Activated T-cell treated with anti-CD3 and anti-CD28 coated beads, Interleukin-2, amount 50 U/mL, for 1 hour (primary cell): Measurements from ENCODE around the gene MUC5B.

Experiments
- DNase-seq: peaks from one replicate; pipeline ENCODE4 v3.0.0-alpha.2; 2020

The MUC5B gene

DNA sequence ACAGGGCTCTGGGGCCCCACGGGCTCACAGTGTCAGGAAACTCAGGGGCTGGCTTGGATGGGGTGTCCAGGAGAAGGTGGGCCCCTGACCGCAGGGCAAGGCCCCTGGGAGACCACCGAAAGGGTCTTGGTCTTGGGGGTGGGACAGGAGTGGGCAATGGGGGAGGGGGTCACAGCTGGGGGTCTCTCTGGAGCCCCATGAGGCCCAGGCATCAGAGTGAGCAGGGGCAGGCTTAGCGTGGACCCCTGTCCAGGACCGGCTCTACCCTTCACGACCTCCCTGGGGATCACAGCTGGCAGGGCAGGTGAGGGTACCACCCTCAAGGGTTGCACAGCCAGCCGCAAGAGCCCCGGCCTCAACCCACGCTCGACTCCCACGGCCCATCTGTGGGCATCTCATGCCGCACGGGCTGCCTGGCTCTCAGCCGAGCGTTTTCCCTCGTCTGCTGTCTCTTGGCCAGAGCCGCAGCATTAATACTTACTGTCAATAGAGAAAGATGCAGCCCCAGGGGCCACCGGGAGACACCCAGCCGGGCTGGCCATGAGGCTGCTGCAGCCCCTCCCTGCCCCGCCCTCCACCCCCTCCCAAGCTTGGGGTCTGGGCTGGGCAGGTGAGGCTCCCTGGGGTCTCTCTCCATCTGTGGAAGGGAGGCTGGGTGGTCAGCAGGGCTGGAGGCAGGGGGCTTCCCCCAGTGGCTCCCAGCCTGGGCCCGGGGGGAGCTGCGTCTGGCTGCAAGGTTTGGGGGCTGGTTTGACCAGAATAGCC, 662 bp downstream of the MUC5B start:
- no peak for DNase-seq

DNA sequence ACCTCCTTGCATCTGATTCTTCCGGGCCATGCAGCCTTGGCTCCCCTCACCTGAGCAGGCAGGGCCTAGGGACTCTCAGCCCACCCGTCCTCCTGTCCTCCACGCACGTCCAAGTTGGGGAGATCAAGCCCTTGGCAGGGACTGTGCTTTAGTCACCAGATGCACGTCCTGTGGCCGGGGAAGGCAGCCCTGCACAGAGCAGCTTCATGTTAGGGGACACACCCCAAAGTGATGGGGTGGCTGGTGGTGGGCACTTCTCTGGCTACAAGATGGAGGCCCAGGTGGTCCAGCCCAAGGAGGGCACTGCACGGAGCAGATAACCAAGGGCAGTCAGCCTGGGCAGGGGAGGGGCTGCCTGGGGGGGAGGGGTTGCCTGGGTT, 1.2 kb downstream of the MUC5B start:
- no peak for DNase-seq

DNA sequence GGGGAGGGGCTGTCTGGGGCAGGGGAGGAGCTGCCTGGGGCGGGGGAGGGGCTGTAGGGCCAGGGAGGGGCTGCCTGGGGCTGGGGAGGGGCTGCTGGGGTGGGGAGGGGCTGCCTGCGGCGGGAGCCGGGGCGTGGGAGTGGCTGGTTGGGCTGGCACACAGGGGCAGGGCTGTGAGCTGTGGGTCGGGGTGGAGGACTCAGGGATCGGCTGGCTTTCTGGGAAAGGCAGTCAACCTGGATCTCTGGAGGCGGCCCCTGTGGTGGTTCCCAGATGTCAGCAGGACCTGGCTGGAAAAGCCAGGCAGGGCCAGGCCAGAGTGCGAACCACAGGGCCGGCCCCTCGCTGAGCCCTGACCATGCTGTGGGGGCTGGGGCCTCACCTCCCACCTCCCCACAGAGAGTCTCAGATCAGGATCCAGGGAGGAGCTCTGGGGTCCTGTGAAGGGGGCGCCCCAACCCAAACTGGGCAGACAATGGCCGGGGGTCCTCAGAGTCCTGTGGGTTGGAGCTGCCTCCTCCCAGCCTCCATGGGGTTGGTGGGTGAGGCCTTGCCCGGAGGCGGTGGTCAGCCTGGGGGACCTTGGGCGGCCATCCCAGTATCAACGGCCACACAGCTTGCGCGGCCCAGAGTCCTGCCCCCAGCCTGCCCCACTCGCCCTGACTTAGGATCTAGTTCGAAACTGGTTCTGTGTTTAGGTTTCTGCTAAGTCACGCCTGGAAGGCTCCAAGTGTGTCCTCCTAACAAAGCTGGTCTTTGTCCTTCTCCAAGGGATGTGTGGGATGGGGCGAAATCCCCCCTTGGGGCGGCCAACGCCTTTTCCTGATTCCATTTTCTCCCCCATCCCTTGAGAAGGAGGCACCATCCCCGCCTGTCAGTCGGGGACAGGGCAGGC, 1.9 kb downstream of the MUC5B start:
- no peak for DNase-seq

DNA sequence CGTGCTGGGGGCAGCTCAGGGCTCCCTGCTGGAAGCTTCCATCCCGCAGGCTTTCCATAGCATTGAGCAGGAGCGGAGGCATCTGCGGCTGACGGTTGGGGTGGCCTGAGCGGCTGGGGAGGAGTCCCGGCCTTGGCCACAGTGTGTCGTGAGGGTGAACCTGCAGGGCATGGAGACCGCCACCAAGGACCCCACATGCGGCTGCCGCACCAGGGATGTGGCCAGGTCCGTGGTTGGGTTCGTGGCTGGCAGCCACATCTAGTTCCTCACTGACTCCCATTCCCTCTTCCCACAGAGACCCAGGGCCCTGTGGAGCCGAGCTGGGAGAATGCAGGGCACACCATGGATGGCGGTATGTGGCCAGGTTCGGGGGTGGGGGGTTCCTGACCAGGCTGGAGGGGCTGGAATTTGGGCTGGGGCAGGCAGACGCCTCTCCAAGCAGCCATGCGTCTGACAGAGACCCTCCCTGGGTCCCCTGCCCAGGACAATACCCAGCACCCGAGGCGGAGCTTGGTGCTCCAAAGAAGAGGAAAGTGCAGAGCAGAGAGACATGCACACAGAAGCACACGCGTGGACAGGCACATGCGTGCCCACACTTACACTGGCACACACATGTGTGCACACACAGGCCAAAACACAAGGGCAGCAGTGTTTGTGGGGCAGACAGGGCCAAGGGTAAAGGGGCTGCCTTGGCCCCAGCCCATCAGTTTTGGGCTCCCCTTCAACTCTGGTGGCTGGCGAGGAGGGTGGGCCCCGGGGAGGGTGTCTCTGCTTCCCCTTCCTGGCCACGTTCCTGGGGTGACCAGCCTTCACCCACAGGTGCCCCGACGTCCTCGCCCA, 2.7 kb downstream of the MUC5B start:
- DNase-seq = no peak

DNA sequence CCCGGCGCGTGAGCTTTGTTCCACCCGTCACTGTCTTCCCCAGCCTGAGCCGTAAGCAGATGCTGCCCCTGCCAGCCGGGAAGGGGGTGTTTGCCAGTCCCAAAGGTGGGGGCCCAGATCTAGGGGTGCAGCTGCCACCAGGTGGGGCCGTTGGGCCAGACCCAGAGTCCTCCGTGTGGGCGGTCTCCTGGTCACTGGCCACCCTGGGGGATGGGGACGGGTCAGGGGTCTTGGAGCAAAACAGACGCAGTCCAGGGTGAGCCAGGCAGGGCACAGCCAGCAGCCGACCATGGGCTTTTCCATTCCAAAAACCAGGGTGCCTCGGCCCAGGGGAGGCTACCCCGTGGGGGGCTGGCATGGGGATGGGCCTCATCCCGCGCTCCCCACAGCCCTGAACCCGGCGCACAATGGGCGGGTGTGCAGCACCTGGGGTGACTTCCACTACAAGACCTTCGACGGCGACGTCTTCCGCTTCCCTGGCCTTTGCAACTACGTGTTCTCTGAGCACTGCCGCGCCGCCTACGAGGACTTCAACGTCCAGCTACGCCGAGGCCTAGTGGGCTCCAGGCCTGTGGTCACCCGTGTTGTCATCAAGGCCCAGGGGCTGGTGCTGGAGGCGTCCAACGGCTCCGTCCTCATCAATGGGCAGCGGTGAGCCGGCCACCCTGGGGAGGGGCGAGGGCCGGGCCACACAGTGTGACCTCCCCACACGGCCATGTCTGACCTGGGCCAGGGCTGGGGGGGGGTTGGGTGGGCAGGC, 3.5 kb downstream of the MUC5B start:
- DNase-seq = no peak

DNA sequence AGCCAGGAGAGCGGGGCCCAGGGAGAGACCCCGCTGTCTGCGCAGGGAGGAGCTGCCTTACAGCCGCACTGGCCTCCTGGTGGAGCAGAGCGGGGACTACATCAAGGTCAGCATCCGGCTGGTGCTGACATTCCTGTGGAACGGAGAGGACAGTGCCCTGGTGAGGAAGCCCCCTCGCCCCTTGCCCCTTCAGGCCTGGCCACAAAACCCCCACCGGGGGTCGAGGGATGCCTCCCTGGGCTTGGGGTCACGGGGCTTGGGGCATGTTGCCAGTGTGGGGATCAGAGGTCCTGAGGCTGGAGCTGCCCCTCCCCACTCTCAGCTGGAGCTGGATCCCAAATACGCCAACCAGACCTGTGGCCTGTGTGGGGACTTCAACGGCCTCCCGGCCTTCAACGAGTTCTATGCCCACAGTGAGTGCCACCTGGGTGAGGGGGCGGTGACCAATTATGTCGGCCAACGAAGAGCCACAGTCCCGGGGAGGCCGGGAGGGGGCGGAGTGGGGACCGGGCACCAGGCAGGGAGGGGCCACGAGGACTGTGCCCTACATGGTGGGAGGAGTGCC, 4.2 kb downstream of the MUC5B start:
- no peak for DNase-seq

DNA sequence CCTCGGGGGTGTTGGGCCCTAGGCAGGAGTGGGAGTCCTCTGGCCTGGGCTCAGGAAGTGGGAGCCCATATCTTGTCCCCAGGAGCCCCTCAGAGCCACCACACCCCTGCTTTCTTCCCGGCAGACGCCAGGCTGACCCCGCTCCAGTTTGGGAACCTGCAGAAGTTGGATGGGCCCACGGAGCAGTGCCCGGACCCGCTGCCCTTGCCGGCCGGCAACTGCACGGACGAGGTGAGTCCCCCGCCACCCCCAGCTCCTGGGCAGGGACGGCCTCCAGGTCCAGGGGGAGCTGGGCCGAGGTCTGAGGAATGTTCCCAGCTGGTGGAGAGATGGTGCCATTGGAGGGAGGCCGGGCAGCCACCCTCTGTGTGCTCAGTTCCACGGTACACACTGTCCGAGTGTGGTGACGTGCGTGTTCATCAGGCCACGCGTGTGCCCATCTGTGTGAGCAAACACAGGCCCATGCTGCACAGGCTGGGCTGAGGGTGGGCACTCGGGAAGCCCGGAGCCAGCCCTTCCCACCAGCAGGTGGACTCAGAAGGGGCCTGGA, 4.8 kb downstream of the MUC5B start:
- DNase-seq = no peak

DNA sequence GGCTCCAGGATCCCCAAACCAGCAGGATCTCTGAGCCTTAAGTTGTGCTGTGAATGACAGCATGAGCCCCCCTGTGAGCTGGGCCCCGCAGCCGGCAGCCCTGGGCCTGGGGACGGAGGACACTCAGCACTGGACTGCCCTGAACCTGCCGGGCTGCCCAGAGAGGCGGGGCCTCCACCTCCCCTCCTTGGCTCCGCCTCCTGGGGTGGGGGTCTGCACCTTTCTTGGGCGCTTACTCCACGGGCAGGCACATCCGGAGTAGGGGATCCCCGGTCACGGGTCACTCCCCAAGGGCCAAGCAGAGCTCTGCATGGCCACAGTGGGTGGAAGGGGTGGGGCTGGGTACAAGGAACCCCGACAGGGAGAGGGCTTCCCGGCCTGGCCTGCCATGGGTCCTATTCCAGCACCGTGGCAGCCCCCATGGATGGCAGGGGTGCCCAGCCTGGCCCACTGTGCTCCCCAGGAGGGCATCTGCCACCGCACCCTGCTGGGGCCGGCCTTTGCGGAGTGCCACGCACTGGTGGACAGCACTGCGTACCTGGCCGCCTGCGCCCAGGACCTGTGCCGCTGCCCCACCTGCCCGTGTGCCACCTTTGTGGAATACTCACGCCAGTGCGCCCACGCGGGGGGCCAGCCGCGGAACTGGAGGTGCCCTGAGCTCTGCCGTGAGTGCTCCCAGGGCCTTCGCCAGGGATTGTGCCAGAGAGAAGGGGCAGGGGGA, 5.4 kb downstream of the MUC5B start:
- DNase-seq = no peak

DNA sequence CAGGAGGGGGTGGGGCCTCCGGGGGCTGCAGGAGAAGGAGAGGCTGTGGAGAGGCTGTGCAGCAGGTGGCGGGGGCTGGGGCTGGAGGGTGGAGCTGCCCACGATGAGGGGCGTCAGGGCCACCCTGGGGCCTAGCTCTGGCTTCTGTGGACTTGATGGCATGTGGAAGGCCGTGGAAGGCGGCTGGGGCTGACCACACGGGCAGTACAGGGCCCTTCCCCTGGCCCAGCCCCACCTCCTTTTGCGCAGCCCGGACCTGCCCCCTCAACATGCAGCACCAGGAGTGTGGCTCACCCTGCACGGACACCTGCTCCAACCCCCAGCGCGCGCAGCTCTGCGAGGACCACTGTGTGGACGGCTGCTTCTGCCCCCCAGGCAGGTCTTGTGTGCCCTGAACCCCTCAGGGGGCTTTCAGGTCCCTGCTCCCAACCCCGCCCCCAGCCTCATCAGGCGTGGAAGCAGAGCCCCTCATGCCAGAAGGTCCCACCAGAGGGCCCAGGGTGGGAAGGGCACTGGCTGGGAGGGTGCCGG, 6.1 kb downstream of the MUC5B start:
- DNase-seq = no peak

DNA sequence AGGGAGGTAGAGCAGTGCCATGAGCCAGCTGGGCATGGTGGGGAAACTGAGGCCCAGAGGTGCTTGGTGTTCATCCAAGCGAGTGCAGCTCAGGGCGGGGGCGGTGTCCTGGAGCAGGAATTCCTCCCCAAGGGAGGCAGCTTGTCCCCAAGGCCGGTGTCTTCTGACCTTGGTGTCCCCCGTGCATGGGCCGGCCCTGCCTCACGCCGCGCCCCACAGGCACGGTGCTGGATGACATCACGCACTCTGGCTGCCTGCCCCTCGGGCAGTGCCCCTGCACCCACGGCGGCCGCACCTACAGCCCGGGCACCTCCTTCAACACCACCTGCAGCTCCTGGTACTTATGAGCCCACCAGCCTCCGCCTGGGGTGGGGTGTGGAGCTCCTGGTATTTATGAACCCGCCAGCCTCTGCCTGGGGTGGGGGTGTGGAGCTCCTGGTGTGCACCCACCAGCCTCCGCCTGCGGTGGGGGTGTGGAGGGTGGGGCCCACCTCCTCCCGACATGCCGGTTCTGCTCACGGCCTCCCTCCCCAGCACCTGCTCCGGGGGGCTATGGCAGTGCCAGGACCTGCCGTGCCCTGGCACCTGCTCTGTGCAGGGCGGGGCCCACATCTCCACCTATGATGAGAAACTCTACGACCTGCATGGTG, 6.7 kb downstream of the MUC5B start:
- no peak for DNase-seq

DNA sequence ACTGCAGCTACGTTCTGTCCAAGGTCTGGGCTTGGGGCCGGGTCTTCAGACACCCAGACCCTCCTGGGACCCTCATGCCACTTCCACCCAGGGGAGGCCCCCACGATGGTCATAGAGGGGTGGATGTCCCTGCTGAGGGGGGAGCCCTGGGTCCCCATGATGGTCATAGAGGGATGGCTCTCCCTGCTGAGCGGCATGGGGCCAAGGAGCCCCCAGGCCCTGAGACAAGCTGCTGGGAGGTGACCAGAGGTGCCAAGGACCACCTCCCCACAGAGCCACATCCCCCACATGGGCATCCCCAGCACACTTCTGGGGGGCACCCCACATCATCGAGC, 7.2 kb downstream of the MUC5B start:
- DNase-seq = no peak

DNA sequence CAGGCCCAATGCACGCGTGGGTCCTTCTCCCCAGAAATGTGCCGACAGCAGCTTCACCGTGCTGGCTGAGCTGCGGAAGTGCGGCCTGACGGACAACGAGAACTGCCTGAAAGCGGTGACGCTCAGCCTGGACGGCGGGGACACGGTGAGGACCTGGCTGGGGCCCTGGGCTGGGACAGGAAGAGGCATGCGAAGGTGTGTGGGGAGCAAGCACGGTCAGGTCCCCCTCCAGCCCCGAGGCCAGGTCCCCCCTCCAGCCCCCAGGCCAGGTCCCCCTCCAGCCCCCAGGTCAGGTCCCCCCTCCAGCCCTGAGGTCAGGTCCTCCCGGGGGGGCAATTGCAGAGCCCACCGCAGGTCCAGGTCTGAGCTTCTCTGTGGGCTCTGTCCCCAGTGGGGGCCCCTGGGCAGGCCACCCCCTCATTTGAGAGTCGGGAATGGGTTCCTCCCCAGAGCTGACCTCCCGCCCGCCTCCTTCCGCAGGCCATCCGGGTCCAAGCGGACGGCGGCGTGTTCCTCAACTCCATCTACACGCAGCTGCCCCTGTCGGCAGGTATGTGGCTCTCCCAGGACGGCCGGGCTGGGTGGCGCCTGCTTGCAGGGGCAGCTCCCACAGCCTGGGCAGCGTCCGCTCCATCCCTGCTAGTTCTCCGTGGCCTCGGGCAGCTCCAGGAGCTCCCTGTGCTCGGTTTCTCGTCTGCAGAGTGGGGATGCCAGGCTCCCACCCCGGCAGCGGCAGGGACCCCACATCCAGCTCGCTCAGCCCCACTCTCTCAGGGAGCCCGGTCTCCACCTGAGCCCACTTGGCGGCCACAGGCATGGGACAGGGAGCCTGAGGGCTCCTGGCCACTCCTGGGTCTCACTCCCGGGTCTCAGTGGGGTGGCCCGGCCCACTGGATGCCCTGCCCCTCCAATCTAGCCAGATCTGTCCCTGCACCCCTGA, 7.9 kb downstream of the MUC5B start:
- DNase-seq = no peak

DNA sequence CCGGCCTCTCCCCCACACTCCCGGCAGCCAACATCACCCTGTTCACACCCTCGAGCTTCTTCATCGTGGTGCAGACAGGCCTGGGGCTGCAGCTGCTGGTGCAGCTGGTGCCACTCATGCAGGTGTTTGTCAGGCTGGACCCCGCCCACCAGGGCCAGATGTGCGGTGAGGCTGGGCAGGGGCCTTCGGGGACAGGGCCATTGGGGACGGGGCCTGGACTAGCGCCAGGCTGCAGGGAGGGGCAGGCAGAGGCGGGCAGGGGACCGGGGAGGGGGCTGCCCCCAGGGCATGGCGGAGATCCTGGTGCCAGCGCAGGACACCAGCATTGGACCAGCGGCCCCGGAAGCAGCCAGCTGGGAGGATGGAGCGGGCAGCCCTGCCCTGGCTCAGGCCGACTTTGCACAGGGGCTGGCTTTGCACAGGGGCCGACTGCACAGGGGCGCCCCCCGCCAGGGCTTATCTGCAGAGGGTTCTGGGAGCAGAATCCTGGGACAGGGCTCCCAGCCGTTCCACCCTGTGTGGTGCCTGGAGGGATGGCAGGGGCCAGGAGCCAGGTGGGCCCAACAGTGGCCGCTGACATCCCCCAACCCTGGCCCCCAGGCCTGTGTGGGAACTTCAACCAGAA, 8.6 kb downstream of the MUC5B start:
- no peak for DNase-seq

DNA sequence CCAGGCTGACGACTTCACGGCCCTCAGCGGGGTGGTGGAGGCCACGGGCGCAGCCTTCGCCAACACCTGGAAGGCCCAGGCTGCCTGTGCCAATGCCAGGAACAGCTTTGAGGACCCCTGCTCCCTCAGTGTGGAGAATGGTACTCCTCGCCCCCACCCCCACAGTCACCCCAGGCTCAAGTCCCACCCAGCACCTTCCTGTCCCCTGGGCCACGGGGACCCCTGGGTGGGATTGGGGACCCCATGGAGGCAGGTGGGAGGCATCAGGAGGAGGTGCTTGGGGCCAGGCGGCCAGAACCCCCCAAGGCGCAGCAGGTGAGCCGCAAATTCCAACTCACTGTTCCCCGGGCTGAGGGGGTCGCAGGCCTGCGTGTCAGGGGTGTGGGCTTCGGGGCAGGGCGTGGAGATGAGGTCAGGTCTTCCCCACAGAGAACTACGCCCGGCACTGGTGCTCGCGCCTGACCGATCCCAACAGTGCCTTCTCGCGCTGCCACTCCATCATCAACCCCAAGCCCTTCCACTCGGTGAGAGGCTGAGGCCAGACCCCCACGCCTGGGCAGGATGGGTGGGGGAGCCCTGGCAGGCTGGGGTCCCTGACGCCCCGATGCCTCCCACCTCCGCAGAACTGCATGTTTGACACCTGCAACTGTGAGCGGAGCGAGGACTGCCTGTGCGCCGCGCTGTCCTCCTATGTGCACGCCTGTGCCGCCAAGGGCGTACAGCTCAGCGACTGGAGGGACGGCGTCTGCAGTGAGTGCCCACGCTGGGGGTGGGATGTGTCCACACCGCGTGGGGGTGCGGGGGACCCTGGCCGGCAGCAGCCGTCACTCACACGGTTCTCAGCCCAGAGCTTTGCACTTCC, 9.4 kb downstream of the MUC5B start:
- DNase-seq = no peak

DNA sequence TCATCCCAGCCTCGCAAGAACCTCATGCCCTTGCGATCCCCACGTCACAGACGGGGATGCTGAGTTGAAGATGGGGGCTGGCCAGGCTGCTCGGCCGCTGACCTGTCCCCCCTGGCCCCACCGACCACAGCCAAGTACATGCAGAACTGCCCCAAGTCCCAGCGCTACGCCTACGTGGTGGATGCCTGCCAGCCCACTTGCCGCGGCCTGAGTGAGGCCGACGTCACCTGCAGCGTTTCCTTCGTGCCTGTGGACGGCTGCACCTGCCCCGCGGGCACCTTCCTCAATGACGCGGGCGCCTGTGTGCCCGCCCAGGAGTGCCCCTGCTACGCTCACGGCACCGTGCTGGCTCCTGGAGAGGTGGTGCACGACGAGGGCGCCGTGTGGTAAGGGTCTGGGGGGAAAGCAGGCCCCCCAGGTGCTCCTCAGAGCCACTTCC, 10.0 kb downstream of the MUC5B start:
- DNase-seq = no peak

DNA sequence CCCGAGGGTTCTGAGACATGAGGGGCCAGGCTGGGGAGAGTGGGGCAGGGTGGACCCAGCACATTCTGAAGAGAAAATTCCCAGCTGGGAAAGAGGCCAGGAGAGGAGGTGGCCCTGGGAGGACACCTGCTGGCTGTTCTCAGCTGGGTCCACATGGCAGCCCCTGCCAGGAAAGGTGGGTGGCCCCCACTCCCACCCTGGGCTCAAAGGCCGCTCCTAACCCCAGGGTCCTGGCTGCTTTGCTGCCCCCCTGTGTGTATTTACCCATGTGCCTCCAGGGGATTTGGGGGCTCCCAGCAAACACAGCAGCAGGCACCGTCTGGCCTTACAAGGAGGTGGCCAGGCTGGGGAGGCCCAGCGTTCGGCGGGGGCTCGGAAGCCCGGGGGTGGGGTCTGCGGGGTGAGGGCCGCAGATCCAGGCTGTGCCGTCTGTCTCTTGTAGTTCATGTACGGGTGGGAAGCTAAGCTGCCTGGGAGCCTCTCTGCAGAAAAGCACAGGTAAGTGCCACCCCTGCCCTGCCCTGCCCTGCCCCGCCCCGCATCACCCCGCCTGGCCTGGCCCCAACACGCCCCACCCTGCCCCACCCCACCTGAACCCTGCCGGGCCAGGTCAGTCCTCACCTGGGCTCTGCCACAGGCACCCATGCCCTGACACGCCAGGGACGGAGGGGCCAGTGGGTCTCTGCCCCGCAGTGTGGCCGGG, 10.6 kb downstream of the MUC5B start:
- DNase-seq = no peak

DNA sequence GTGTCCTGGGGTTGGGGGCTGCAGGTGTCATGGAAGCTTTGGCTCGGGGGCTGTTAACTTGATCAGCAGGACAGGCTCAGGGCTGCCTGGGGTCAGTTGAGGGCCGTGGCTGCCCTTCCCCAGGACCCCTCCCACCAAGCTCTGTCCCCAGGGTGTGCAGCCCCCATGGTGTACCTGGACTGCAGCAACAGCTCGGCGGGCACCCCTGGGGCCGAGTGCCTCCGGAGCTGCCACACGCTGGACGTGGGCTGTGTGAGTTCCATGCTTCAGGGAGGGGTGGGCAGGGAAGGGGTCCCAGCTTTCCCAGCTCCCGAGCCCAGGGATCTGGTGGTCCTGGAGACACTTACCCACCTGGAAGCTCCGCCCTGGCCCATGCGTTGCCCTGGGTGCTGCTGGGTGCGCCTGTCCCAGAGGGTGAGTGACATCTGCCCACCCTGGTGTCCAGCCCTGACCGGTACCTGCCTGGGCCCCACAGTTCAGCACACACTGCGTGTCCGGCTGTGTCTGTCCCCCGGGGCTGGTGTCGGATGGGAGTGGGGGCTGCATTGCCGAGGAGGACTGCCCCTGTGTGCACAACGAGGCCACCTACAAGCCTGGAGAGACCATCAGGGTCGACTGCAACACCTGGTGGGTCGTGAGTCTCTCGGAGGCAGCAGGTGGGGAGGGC, 11.3 kb downstream of the MUC5B start:
- no peak for DNase-seq
